NB4 (cell line): Measurements from ENCODE around the gene LRMDA.

Experiments
- DNase-seq: peaks from one replicate; pipeline ENCODE4 v3.0.0; 2010; ENCODE audit warnings: low read depth
- H3K4me3 ChIP-seq: one replicate; pipeline ENCODE4 v1.5.1; 2011; ENCODE audit warnings: mild to moderate bottlenecking, low read depth, low read length, moderate library complexity
- MYC ChIP-seq: IDR thresholded peaks from 2 replicates; pipeline ENCODE4 v1.6.1; 2011; ENCODE audit warnings: low read depth, low read length
- POLR2A ChIP-seq: IDR thresholded peaks from 2 replicates; pipeline ENCODE4 v1.6.1; 2011; ENCODE audit warnings: mild to moderate bottlenecking; ENCODE audit not compliant: insufficient read length; ENCODE audit errors: extremely low read depth
- TF ChIP-seq, protein P1 (sequence below): IDR thresholded peaks from one replicate; pipeline ENCODE4 v1.5.1; 2012; ENCODE audit warnings: low read depth, low read length
- TF ChIP-seq, protein P2 (sequence below): IDR thresholded peaks from 2 replicates; pipeline ENCODE4 v1.6.1; 2011; ENCODE audit warnings: low read depth, low read length

Gene LRMDA

DNA sequence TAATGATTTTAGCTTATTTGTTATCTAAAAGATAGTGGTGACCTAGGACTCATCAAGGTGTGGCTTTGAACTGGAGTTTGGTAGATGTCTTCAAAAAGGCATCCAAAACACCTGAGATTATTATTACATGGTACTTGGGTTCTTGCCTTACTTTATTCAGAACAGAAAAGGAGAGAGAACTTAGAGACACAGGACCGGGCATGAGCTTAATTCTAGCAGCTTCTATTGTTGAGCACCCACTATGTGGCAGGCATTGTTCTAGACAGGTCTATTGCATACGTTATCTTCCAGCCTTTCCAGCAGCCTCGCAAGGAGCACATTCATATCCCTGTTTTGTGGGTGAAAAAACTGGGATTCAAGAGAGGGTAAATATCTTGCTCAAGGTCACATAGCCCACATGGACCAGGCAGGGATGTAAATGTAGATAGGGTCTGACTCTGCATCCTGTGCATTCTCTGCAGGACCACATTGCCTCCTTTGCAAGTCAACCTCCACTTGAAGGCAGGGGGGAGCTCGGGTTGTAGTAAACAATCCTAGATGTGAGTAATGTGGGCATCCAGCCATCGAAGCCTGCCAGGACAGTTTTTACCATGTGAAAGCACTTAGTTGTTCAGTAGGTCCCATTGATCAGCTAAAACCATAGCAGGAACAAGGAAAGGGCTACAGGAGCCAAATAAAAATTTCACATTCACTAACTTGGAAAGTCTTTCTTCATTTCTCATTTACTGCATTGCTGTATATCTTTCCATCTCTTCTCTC, 551.4 kb downstream of the LRMDA start:
- DNase-seq = no peak
- no peak overlapping the region for H3K4me3 ChIP-seq
- TF ChIP-seq POLR2A = no peak
- TF ChIP-seq MYC = no peak
- TF ChIP-seq, protein P1, sequence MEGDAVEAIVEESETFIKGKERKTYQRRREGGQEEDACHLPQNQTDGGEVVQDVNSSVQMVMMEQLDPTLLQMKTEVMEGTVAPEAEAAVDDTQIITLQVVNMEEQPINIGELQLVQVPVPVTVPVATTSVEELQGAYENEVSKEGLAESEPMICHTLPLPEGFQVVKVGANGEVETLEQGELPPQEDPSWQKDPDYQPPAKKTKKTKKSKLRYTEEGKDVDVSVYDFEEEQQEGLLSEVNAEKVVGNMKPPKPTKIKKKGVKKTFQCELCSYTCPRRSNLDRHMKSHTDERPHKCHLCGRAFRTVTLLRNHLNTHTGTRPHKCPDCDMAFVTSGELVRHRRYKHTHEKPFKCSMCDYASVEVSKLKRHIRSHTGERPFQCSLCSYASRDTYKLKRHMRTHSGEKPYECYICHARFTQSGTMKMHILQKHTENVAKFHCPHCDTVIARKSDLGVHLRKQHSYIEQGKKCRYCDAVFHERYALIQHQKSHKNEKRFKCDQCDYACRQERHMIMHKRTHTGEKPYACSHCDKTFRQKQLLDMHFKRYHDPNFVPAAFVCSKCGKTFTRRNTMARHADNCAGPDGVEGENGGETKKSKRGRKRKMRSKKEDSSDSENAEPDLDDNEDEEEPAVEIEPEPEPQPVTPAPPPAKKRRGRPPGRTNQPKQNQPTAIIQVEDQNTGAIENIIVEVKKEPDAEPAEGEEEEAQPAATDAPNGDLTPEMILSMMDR = no peak
- TF ChIP-seq, protein P2, sequence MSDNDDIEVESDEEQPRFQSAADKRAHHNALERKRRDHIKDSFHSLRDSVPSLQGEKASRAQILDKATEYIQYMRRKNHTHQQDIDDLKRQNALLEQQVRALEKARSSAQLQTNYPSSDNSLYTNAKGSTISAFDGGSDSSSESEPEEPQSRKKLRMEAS = no peak

DNA sequence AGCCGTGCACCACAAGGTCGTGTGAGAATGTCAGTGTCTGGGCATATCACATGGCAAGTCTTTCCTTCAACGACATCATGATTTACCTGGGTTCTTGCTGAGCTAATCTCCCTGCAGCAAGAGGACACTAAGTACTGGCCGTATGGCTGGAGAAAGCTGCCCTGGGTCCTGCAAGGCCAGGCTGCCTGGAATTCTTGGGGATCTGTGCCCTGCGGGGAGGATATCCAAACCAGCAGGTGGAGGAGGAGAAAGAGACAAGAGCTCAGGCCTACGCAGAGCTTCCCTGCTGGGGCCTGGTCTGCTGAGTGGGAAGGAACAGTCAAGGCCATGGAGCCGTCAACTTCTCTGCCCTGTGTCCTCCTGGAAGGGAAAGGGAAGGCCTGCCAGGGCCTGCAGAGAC, 552.6 kb downstream of the LRMDA start:
- no peak for TF ChIP-seq MYC
- TF ChIP-seq, protein P1 = no peak
- no peak for TF ChIP-seq POLR2A
- TF ChIP-seq, protein P2 = no peak
- no peak for DNase-seq
- no peak overlapping the region for H3K4me3 ChIP-seq

DNA sequence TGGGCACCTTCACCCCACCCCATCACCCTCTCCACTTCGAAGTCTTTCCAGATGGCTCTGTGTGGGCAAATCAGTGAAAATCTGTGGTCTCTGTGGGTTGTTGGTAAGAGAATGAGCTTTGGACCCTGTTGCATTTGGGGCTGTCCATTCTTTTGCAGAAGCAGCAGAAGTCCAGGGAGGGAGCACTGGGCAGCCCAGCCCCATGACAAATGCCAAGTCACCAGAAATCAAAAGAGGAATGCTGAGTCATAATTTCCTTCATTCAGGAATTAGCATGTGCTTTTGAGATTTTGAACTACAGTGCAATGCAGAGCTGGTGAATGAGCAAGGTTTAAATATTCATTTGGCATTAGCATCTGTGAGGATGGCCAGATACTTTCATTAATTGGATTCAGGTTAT, 556.2 kb downstream of the LRMDA start:
- TF ChIP-seq MYC = no peak
- TF ChIP-seq, protein P2 = no peak
- TF ChIP-seq POLR2A = no peak
- TF ChIP-seq, protein P1 = no peak
- H3K4me3 ChIP-seq = no peak overlapping the region
- DNase-seq = no peak

DNA sequence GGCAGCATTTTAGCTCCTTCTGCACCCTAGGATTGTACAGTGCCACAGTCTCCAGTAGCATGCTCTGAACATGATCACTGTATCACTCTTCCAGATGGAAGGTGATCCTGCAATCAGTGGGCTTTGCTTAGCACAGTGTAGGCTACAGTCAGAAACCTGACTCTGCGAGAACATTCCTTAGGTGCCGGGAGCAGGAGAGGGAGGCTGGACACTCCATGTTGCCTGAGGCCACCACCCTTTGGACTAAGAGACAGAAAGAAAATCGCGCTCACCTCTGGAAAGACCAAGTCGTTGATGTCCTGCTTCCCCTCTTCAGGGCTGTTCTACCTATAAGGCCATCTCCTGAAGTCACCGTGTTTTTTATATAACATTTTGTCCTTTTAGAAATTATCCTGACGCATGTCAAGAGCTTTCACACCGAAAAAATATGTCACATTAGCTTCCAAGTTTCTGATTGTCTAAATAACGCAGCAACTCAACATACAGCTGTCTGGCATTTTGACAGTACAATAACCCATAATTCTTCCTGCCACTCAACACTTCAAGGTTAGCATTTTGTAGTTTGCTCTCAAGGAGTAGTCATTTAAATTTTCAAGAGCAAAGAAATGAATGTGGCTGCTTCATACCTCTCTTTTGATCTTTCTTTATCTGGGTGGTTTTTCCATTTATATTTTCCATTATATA, 563.1 kb downstream of the LRMDA start:
- no peak for DNase-seq
- TF ChIP-seq, protein P1 = no peak
- TF ChIP-seq, protein P2 = no peak
- TF ChIP-seq MYC (no peak), POLR2A (no peak)
- no peak overlapping the region for H3K4me3 ChIP-seq

DNA sequence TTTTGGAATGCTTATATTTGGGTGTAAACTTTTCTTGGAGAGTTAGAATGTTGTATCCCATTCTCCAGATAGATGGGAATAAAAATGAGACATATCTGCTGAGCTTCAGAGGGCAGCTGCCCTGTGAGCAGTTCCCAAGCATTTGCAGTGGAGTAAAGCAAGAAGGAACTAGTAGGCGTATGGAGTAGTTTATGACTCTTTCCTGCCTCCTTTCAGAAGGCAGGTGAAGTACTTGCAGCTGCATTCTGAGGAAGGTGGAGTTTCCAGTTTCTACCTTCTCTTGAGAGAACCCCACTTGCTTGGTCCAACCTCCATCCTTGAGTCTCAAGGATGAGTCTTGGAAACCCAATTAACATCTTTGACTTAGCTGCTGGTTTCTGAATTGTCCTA, 563.6 kb downstream of the LRMDA start:
- TF ChIP-seq, protein P2 = no peak
- TF ChIP-seq MYC (no peak), POLR2A (no peak)
- TF ChIP-seq, protein P1 = no peak
- no peak overlapping the region for H3K4me3 ChIP-seq
- no peak for DNase-seq
